Epithelial cell of prostate (primary cell): Measurements from ENCODE around the gene TFCP2L1.

Source experiments
- DNase-seq: peaks from one replicate; pipeline ENCODE4 v3.0.0-alpha.2; 2011; ENCODE audit warnings: low read depth, low spot score
- H3K27ac ChIP-seq: fragments of 450-650 bp; 2 replicates; pipeline ENCODE4 v1.5.1; 2017; ENCODE audit warnings: mild to moderate bottlenecking

TFCP2L1 gene

DNA sequence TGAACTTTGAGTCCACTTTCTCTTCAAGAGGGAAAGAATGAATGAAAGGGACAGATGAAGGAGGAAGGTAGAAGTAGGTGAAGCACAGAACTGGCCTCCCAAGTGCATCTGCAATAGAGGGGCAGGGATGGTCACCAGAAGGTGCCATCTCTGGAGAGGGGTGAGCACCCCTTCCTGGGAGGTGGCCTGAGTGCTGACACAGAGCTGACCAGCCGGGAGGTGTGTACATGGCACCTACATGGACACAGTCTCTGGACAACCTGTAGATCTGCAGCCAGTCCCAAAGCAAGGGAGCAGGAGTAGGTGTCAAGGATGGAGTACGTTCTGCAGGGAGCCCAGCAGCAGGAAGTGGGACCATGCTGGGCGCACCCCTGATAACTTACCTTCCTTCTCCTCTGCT is 83.2 kb downstream of the TFCP2L1 start:
- no peak for DNase-seq

GRCh38 chr2:121200419-121201315 is 84.3 kb downstream of the TFCP2L1 start:
- no peak for DNase-seq
- H3K27ac ChIP-seq = no peak overlapping the region

More for the DNA sequence above, 83.2 kb downstream of the TFCP2L1 start:
- no peak overlapping the region for H3K27ac ChIP-seq

- DNase-seq = no peak
- no peak overlapping the region for H3K27ac ChIP-seq
Measured at GRCh38 chr2:121200011-121200347, 85.0 kb downstream of the TFCP2L1 start.

- no peak overlapping the region for H3K27ac ChIP-seq
- DNase-seq = no peak
Measured at GRCh38 chr2:121199281-121200010, 85.6 kb downstream of the TFCP2L1 start.

- H3K27ac ChIP-seq = peak overlapping the region; percentile 94
- DNase-seq = peak; percentile 70
Measured at GRCh38 chr2:121197369-121198091, 87.5 kb downstream of the TFCP2L1 start.

GRCh38 chr2:121196849-121197155 is 88.2 kb downstream of the TFCP2L1 start:
- peak overlapping the region; percentile 94 for H3K27ac ChIP-seq
- DNase-seq = no peak

- H3K27ac ChIP-seq = peak overlapping the region; percentile 94
Measured at GRCh38 chr2:121196132-121196848, 88.7 kb downstream of the TFCP2L1 start.

GRCh38 chr2:121195036-121195435 is 90.0 kb downstream of the TFCP2L1 start:
- no peak for DNase-seq
- H3K27ac ChIP-seq = no peak overlapping the region

More at GRCh38 chr2:121196132-121196848, 88.7 kb downstream of the TFCP2L1 start:
- DNase-seq = no peak

GRCh38 chr2:121194626-121195025 is 90.4 kb downstream of the TFCP2L1 start:
- H3K27ac ChIP-seq = no peak overlapping the region
- no peak for DNase-seq

DNA sequence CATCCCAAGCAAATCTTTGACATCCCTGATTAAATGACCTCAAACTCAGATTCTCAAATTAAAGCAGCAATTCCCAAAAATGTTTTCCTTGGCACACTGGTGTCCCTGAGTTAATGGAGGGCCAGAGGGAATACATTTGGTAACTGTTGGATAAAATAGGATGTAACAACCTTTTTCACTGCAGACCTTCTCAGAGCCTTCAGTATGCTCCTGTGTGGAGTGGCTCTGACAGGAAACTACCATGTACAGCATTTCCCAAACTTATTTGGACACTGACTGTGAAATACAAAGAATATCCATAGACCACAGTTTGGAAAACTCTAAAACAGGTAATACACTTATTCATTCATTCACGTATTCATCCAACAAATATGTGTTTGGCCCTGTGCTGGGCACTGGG is 91.8 kb downstream of the TFCP2L1 start:
- no peak overlapping the region for H3K27ac ChIP-seq
- no peak for DNase-seq

DNA sequence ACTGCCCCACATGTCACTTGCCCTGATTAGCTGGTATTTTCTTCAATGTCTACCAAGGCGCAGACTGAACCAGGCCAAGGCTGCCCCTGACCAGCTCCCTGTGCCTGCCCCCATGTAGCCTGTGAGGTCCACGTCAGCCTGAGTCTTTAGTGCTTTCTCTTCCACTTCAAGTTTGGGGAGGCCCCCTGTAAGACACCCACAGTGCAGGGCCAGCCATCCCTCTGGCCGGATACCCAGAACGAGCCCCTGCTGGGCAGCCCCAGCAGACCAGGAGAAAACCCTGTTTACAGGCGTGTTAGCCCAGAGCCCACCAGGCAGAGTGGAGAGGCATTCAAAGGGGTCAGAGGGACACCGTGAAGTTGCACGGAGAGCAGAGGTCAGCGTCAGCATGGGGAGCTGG is 92.4 kb downstream of the TFCP2L1 start:
- H3K27ac ChIP-seq = no peak overlapping the region
- DNase-seq = no peak

DNA sequence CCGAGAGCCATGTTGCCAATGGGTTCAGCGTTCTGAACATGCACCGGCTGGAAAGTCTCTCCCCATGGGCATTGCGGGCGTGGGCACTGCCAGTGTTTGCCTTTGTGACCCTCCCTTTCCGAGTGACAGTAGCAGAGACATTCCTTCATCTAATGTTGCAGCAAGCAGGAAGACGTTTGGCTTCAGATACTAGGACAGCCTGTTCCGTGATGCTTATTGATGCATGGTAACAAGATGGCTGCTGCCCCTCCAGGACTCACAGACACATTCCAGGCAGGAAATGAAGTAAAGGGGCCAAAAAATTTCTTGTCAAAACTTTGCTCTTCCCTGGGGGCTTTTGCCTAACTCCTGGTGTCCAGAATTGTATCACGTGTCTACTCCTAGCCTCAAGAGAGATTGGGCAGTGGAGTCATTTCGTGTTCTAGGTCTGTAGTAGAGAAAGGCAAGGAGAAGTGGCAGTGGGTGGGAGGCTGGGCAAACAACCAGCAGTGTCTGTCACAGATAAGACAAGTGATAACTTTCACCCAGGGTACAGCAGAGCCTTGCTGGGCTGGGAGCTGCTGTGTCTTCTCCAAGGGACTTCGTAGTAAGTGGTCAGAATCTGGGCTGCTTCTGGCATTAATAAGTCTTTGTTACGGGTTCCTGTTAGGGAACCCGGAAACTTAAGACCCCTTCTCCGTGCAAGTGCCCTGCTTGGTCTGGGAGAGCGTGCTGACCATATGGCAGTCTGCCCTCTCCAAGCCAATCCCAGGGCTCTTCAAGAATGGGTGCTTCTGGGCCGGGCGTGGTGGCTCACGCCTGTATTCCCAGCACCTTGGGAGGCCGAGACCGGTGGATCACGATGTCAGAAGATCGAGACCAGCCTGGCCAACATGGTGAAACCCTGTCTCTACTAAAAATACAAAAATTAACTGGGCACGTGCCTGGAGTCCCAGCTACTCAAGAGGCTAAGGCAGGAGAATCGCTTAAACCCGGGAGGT is 93.5 kb downstream of the TFCP2L1 start:
- DNase-seq = no peak
- no peak overlapping the region for H3K27ac ChIP-seq

- no peak for DNase-seq
- no peak overlapping the region for H3K27ac ChIP-seq
Measured at GRCh38 chr2:121189661-121190381, 95.2 kb downstream of the TFCP2L1 start.

DNA sequence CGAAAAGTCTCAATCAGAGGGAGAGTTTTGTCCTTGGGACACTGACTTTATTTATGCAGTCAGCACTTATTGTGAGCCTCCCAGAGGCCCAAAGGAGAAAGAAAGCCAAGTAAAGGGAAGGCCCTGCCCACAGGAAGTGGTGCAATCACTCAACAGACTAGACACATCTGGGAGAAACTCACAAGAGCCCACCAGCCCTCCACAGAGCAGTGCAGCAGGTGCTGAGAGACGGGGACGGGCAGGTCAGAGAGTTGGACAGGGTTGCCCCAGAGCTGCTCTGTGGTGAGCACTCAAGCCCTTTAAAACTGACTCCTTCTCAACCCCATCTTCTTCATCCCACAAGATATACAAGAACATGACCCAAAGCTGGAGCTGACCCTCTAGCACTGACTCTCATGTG is 96.0 kb downstream of the TFCP2L1 start:
- no peak overlapping the region for H3K27ac ChIP-seq
- no peak for DNase-seq

DNA sequence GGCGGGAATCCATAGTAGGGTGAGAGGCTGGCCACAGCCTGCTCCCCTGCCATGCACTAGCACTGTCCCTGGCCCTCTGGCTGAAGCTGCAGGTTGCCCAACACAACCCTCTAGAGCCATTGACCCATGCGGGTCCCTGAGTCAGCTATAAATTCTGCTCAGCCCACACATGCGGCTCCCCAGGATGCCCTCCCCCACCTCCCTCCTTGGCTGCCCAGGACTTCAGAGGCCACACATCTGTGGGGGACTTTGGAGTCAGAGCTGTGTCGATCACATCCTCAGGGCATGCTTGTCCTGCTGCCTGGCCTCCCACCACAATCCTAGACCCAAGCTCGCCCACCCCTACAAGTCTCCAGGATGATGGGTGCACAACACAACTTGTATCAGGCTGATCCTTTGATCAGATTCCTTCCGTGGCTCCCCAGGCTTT is 97.0 kb downstream of the TFCP2L1 start:
- DNase-seq = no peak
- H3K27ac ChIP-seq = no peak overlapping the region

GRCh38 chr2:121187351-121187981 is 97.5 kb downstream of the TFCP2L1 start:
- H3K27ac ChIP-seq = no peak overlapping the region
- DNase-seq = no peak

GRCh38 chr2:121186261-121186660 is 98.7 kb downstream of the TFCP2L1 start:
- H3K27ac ChIP-seq = peak overlapping the region; percentile 21
- no peak for DNase-seq

DNA sequence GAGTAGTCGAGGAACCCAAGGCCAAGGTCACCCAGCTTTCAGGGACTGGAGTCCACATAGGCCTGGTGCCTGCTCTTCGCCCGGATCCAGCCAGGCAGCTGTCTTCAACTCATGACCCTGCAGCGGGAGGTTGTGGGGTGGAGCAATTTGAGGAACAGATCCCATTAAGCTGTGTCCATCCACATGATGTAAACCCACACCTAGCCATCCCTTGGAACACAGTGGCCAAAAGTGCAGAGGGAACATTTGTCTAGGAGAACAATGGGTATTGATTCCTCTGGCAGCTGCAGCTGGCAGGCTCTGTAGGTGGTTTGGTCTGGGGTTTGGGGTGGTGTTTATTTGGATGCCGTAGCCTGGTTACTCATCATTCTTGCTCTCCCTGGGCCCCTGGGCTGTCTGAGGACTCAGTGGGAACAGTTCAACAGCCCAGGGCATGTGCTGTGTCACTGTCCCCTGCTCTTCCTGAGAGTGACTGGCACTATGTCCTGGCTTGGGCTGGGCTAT is 99.4 kb downstream of the TFCP2L1 start:
- DNase-seq = peak; percentile 31
- peak overlapping the region; percentile 21 for H3K27ac ChIP-seq
